K562 (cell line): ENCODE data around the gene STON2. TPM values are rescaled to one million over a fixed set of nuclear protein-coding genes. Genes with fewer than 3 reads are reported as not detected.

ENCODE experiments used
- ATAC-seq: fragments of 200-7000 bp; cut with Tn5 transposase; 3 replicates; pipeline ENCODE4 v1.9.1; 2020; ENCODE audit warnings: moderate library complexity
- BruUV-seq: library from RNA; stranded (reverse); fragments of 400-500 nt; replicated peaks from 2 replicates; lab custom pipeline; 2021; lab: Mats Ljungman, UMichigan
- CTCF ChIA-PET: fragments of 300-600 bp; formaldehyde crosslinking; extraction: SDS; loops from one replicate; lab custom pipeline; 2021; ENCODE audit warnings: low intra/inter-chr PET ratio; lab: Yijun Ruan, JAX
- POLR2A ChIA-PET: fragments of 300-600, 350-650 bp; sonication (Branson Sonifier 250); formaldehyde crosslinking; extraction: SDS; loops from one replicate; lab custom pipeline; 2021; ENCODE audit warnings: antibody characterized with exemption, inconsistent platforms; lab: Yijun Ruan, JAX
- DNase-seq, 4 experiments: peaks; one replicate each; pipeline versions ENCODE4 v3.0.0 to v3.0.0-alpha.2; 2011 to 2018; ENCODE audit warnings: low spot score in 3 of 4, mixed read lengths in 3 of 4; ENCODE audit errors: extremely low read depth in 1 of 4
- FAIRE-seq: peaks from 2 replicates; lab custom pipeline; 2011; peaks lifted over from hg19 to GRCh38; lab: Jason Lieb, UNC
- H2AFZ ChIP-seq: 2 replicates; pipeline ENCODE4 v1.6.0; 2011; ENCODE audit warnings: low read depth, low read length, control low read depth, inconsistent platforms
- H3K27ac ChIP-seq: fragments of 200-600 bp; 3 replicates; pipeline ENCODE4 v1.8.0; 2011; ENCODE audit warnings: low read depth, mild to moderate bottlenecking, control low read depth, inconsistent platforms, low read length, moderate library complexity, mixed read lengths; ENCODE audit errors: extremely low read depth
- H3K27me3 ChIP-seq, 2 experiments: fragments of 300-600 bp in 1 of 2; 2 replicates in 1 of 2; 3 replicates in 1 of 2; pipeline versions ENCODE4 v1.6.0 to v1.8.0; 2011; ENCODE audit warnings: inconsistent platforms in 2 of 2, low read length in 2 of 2, mild to moderate bottlenecking in 1 of 2, mixed read lengths in 1 of 2, moderate library complexity in 1 of 2; ENCODE audit not compliant: control insufficient read depth in 2 of 2, insufficient read depth in 2 of 2
- H3K36me3 ChIP-seq: fragments of 300-600 bp; 3 replicates; pipeline ENCODE4 v1.8.0; 2011; ENCODE audit warnings: mild to moderate bottlenecking, low read length, inconsistent platforms; ENCODE audit not compliant: control insufficient read depth, insufficient read depth
- H3K4me1 ChIP-seq, 2 experiments: fragments of 200-600 bp in 1 of 2; replicated peaks in 1 of 2; 2 replicates in 1 of 2; 3 replicates in 1 of 2; pipeline versions ENCODE4 v1.5.1 to v1.8.0; 2011; ENCODE audit warnings: inconsistent platforms in 2 of 2, low read length in 2 of 2, mild to moderate bottlenecking in 1 of 2, mixed read lengths in 1 of 2, moderate library complexity in 1 of 2; ENCODE audit not compliant: control insufficient read depth in 2 of 2, insufficient read depth in 2 of 2
- H3K4me2 ChIP-seq: 2 replicates; pipeline ENCODE4 v1.6.1; 2011; ENCODE audit warnings: low read length, control low read depth, inconsistent platforms, mixed read lengths; ENCODE audit not compliant: insufficient read depth
- H3K4me3 ChIP-seq: fragments of 200-600 bp; sonication (generic), shearing (Covaris generic); 2 replicates; pipeline ENCODE4 v1.5.1; 2016; ENCODE audit warnings: control low read depth, inconsistent platforms
- H3K79me2 ChIP-seq: fragments of 200-600 bp; 3 replicates; pipeline ENCODE4 v1.8.0; 2011; ENCODE audit warnings: low read length, inconsistent platforms; ENCODE audit not compliant: control insufficient read depth, insufficient read depth
- H3K9ac ChIP-seq, 2 experiments: 2 replicates each; pipeline versions ENCODE4 v1.6.0 to v1.6.1; 2011; ENCODE audit warnings: low read depth in 2 of 2, low read length in 2 of 2, control low read depth in 1 of 2, inconsistent platforms in 1 of 2, mild to moderate bottlenecking in 1 of 2, mixed read lengths in 1 of 2; ENCODE audit not compliant: insufficient read depth in 1 of 2
- H3K9me1 ChIP-seq: one replicate; pipeline ENCODE4 v1.6.0; 2011; ENCODE audit warnings: inconsistent platforms, mild to moderate bottlenecking, low read length, moderate library complexity; ENCODE audit not compliant: control insufficient read depth, insufficient read depth
- H3K9me3 ChIP-seq: replicated peaks from 2 replicates; pipeline ENCODE4 v1.5.1; 2011; ENCODE audit warnings: low read depth, low read length, inconsistent platforms; ENCODE audit not compliant: control insufficient read depth, insufficient read depth
- H4K20me1 ChIP-seq: replicated peaks from 2 replicates; pipeline ENCODE4 v1.6.1; 2011; ENCODE audit warnings: low read length, inconsistent platforms, mixed read lengths; ENCODE audit not compliant: control insufficient read depth, insufficient read depth
- ADNP ChIP-seq: fragments of 200-800 bp; sonication (Bioruptor generic); IDR thresholded peaks from 2 replicates; pipeline ENCODE4 v1.6.1; 2016; ENCODE audit warnings: missing genetic modification characterization, missing compliant biosample characterization
- ETS2 ChIP-seq: IDR thresholded peaks from 2 replicates; pipeline ENCODE4 v1.6.1; 2016; ENCODE audit warnings: borderline replicate concordance, missing genetic modification characterization, mild to moderate bottlenecking, moderate library complexity, missing compliant biosample characterization; ENCODE audit not compliant: poor library complexity, severe bottlenecking
- HDAC1 ChIP-seq, 2 experiments: fragments of 450-650 bp; IDR thresholded peaks; 2 replicates each; pipeline ENCODE4 v1.6.1; 2016 to 2017; ENCODE audit warnings: inconsistent platforms in 1 of 2, mild to moderate bottlenecking in 1 of 2, moderate library complexity in 1 of 2
- MIER1 ChIP-seq: fragments of 450-650 bp; IDR thresholded peaks from 2 replicates; pipeline ENCODE4 v1.6.1; 2016; ENCODE audit warnings: antibody characterized with exemption, mild to moderate bottlenecking, low read depth
- MNT ChIP-seq, 2 experiments: fragments of 450-650 bp; conservative IDR thresholded peaks; 2 replicates each; pipeline ENCODE4 v1.6.1; 2017; ENCODE audit warnings: mild to moderate bottlenecking in 2 of 2, moderate library complexity in 2 of 2
- MYNN ChIP-seq, 2 experiments: sonication (generic); formaldehyde crosslinking in 1 of 2; IDR thresholded peaks; 2 replicates each; pipeline versions ENCODE4 v1.5.0 to v1.6.1; 2016 to 2020; ENCODE audit warnings: antibody characterized with exemption in 1 of 2, missing genetic modification reagents in 1 of 2
- NUFIP1 ChIP-seq: fragments of 450-650 bp; IDR thresholded peaks from 2 replicates; pipeline ENCODE4 v1.6.1; 2018; ENCODE audit not compliant: partially characterized antibody
- SAFB ChIP-seq: fragments of 200-400 bp; formaldehyde crosslinking; IDR thresholded peaks from 2 replicates; pipeline ENCODE4 v1.6.1; 2017; ENCODE audit warnings: low read depth, low read length, borderline replicate concordance
- SIN3A ChIP-seq, 2 experiments: fragments of 150-350 bp in 1 of 2; IDR thresholded peaks; 2 replicates each; pipeline ENCODE4 v1.6.1; 2011 to 2016; ENCODE audit warnings: borderline replicate concordance in 2 of 2, low read depth in 2 of 2, low read length in 2 of 2, mild to moderate bottlenecking in 2 of 2, moderate library complexity in 2 of 2; ENCODE audit not compliant: control insufficient read depth in 1 of 2
- SP1 ChIP-seq: sonication (generic); formaldehyde crosslinking; IDR thresholded peaks from 2 replicates; pipeline ENCODE4 v1.8.1; 2022; ENCODE audit warnings: mild to moderate bottlenecking, missing genetic modification reagents
- SPI1 ChIP-seq: IDR thresholded peaks from 2 replicates; pipeline ENCODE4 v1.6.1; 2011; ENCODE audit warnings: low read depth, low read length, control low read depth, borderline replicate concordance
- TGIF2 ChIP-seq: sonication (generic); formaldehyde crosslinking; IDR thresholded peaks from 2 replicates; pipeline ENCODE4 v1.8.1; 2022; ENCODE audit warnings: mild to moderate bottlenecking, missing genetic modification reagents, moderate library complexity
- ZNF146 ChIP-seq: IDR thresholded peaks from one replicate; pipeline ENCODE4 v1.6.1; 2018; ENCODE audit warnings: missing compliant biosample characterization; ENCODE audit not compliant: unreplicated experiment
- WGBS: fragments of 100-300 bp; shearing (Covaris generic); methylation state at CpG from one replicate; pipeline ENCODE4 v1.1.6; 2016; ENCODE audit warnings: low coverage, mixed read lengths; ENCODE audit not compliant: insufficient coverage; ENCODE audit errors: missing lambda C conversion rate; 5-methylcytosine and 5-hydroxymethylcytosine counted together
- in situ Hi-C: fragments of 300-500 bp; cut with MboI; formaldehyde crosslinking; loops from 4 replicates; pipeline ENCODE4 v1.15.0; 2018; ENCODE audit warnings: inconsistent platforms, mixed read lengths
- intact Hi-C: fragments of 100-400 bp; cut with micrococcal nuclease; formaldehyde crosslinking; loops from 2 replicates; pipeline ENCODE4 v1.14.2; 2022
- polyA plus RNA-seq, 8 experiments: library from polyadenylated mRNA; depleted of rRNA in 4 of 8; stranded (reverse) in 5 of 8; unstranded in 3 of 8; fragments of >200 nt; fragmentation: Nextera tagmentation in 2 of 8; fragmentation: Illumina TruSeq in 1 of 8; extraction: Ambion mirVana in 2 of 8; extraction: Trizol in 1 of 8; gene quantifications; 2 replicates each; pipeline versions ENCODE4 v1.2.1 to v1.2.3, GENCODE V29; 2011 to 2014; ENCODE audit warnings: inconsistent platforms in 1 of 8, missing spikeins in 1 of 8
- total RNA-seq, 7 experiments: library from RNA; depleted of rRNA in 6 of 7; stranded (reverse); fragments of >200 nt in 6 of 7; fragmentation: Illumina TruSeq in 2 of 7; extraction: Trizol in 2 of 7; gene quantifications; 2 replicates each; pipeline versions ENCODE4 v1.2.1 to v1.2.3, GENCODE V29; 2011 to 2021; ENCODE audit warnings: low replicate concordance in 1 of 7
- TF ChIP-seq, protein P1 (sequence below): fragments of 450-650 bp; IDR thresholded peaks from 2 replicates; pipeline ENCODE4 v1.6.1; 2018; ENCODE audit warnings: mild to moderate bottlenecking, low read depth; ENCODE audit not compliant: partially characterized antibody
- TF ChIP-seq, protein P2 (sequence below): IDR thresholded peaks from 3 replicates; pipeline ENCODE4 v1.6.1; 2011; ENCODE audit warnings: borderline replicate concordance, mild to moderate bottlenecking, moderate library complexity; ENCODE audit not compliant: insufficient read length; ENCODE audit errors: extremely low read depth

The STON2 gene
- total and polyA plus RNA-seq, 9 of the 15 experiments (the other 6 are each of a cell fraction or from before 2014, with no cell fraction given): 7.8 to 99.3 (median 53.5) TPM

- BruUV-seq: no TSS peak
- WGBS: 48% methylated on average over 2 of the region's 2 CpGs
- FAIRE-seq: no peak
- TF ChIP-seq ZNF146 (no peak), ADNP (tag) (no peak), SP1 (CRISPR knock-in tag) (no peak), SAFB (no peak), MNT (conservative IDR thresholded peaks at IDR 0.05) (peak in 1 of 2 experiments; percentile 46; a peak in 2 of 4 replicates), TGIF2 (no peak), NUFIP1 (no peak), MYNN (IDR thresholded peaks at IDR 0.05) (no peak), MYNN (CRISPR knock-in tag; IDR thresholded peaks at IDR 0.05) (no peak), HDAC1 (IDR thresholded peaks at IDR 0.05) (peak in 1 of 2 experiments; percentile 66; a peak in 2 of 4 replicates), SPI1 (0 out of 2 replicates have a peak, but pooled peaks have one; percentile 5), ETS2 (tag) (no peak), SIN3A (IDR thresholded peaks at IDR 0.05; ENCODE audit: borderline replicate concordance in 2 of 2, control insufficient read depth in 1 of 2, low read depth in 2 of 2, low read length in 2 of 2) (peak in 1 of 2 experiments; percentile 95; a peak in 2 of 4 replicates), MIER1 (peak; percentile 56; the same call in 1 of the 2 replicates)
- TF ChIP-seq, protein P1, sequence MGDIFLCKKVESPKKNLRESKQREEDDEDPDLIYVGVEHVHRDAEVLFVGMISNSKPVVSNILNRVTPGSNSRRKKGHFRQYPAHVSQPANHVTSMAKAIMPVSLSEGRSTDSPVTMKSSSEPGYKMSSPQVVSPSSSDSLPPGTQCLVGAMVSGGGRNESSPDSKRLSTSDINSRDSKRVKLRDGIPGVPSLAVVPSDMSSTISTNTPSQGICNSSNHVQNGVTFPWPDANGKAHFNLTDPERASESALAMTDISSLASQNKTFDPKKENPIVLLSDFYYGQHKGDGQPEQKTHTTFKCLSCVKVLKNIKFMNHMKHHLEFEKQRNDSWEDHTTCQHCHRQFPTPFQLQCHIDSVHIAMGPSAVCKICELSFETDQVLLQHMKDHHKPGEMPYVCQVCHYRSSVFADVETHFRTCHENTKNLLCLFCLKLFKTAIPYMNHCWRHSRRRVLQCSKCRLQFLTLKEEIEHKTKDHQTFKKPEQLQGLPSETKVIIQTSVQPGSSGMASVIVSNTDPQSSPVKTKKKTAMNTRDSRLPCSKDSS: no peak
- TF ChIP-seq, protein P2, sequence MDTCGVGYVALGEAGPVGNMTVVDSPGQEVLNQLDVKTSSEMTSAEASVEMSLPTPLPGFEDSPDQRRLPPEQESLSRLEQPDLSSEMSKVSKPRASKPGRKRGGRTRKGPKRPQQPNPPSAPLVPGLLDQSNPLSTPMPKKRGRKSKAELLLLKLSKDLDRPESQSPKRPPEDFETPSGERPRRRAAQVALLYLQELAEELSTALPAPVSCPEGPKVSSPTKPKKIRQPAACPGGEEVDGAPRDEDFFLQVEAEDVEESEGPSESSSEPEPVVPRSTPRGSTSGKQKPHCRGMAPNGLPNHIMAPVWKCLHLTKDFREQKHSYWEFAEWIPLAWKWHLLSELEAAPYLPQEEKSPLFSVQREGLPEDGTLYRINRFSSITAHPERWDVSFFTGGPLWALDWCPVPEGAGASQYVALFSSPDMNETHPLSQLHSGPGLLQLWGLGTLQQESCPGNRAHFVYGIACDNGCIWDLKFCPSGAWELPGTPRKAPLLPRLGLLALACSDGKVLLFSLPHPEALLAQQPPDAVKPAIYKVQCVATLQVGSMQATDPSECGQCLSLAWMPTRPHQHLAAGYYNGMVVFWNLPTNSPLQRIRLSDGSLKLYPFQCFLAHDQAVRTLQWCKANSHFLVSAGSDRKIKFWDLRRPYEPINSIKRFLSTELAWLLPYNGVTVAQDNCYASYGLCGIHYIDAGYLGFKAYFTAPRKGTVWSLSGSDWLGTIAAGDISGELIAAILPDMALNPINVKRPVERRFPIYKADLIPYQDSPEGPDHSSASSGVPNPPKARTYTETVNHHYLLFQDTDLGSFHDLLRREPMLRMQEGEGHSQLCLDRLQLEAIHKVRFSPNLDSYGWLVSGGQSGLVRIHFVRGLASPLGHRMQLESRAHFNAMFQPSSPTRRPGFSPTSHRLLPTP: no peak
Measured at GRCh38 chr14:81433378-81433777, 33.3 kb upstream of the STON2 start.

More at GRCh38 chr14:81433378-81433777, 33.3 kb upstream of the STON2 start:
- in situ Hi-C loops: no loop called here
- Histone ChIP-seq H3K27me3 (no peaks in the 10 kb centered on the region), H3K4me3 (no peak overlapping the region; the same call in 1 of the 2 replicates), H2AFZ (no peak overlapping the region), H3K4me2 (peak overlapping the region; percentile 59), H3K36me3 (peaks cover 23% of the 10 kb centered on the region), H3K9me1 (no peaks in the 10 kb centered on the region), H4K20me1 (no peaks in the 10 kb centered on the region), H3K9me3 (no peaks in the 10 kb centered on the region), H3K4me1 (peaks cover 32 to 61% of the 10 kb centered on the region in 2 experiments), H3K27ac (peak overlapping the region; percentile 41; the same call in 2 of the 3 replicates), H3K9ac (peak overlapping the region in 1 of 2 experiments; percentile 47; a peak in 2 of 4 replicates), H3K79me2 (peaks cover 84% of the 10 kb centered on the region)
- intact Hi-C loops: loop anchor here (5.0 kb wide), 1 partner anchor 131 kb away; no protein-coding TSS in a partner anchor
- no peak for ATAC-seq
- ChIA-PET POLR2A (no interaction called here), CTCF (no interaction called here)
- no peak for DNase-seq
